ENCODE measurements around the gene ECT2L. TPM values are rescaled to one million over a fixed set of nuclear protein-coding genes. Genes with fewer than 3 reads are reported as not detected.
A peak's percentile ranks its signal among the peaks of the same experiment; 100 is the strongest.

ECT2L gene
- total RNA-seq, 5 donors from 2014 or later (not counting 1 experiment from before 2014, with no cell fraction given), result 0.06 TPM; not detected in 3

DNA sequence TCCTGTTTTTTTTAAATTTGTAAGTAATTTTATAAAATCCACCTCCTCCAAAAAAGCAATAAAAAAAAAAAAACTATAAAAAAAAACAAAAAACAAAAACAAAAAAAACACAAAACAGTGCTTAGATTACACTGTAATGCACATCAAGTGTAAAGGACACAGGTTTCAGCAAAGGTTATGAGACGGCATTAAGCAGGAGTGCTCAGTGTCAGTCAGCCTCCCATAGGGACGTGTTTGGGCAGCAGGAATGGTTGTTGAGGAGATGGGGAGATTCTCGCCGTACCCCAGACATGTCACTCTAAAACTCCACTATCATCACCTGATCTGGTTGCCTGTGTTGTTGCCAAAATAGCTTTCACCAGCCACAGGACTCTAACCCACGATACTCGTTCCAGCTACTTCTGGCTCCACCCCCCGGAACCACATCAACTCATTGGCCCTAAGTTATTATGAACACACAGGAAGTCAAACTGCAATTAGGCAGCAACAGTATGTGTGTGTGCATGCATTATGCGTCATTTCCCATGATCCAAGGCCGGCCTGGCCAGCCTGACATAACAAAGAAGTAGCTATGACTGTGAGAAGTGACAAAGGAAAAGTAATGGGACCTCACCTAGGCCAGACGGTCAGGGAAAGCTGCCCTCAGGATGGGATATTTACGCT is 28.7 kb downstream of the ECT2L start:
- Histone ChIP-seq H3K27me3 (replicated peaks in 1 of 2; ENCODE audit: control insufficient read depth in 2 of 2, extremely low read depth in 1 of 2, insufficient read depth in 2 of 2, low read length in 1 of 2) (no peaks in the 10 kb centered on the region), H3K27ac (ENCODE audit: low read length) (no peak overlapping the region), H3K4me1 (ENCODE audit: control insufficient read depth in 1 of 2, extremely low read depth in 1 of 2, insufficient read depth in 2 of 2, low read length in 2 of 2) (peaks cover 0 to 6% of the 10 kb centered on the region in 2 experiments), H3K9me3 (no peaks in the 10 kb centered on the region), H3K36me3 (ENCODE audit: control insufficient read depth in 2 of 2, extremely low read depth in 1 of 2, insufficient read depth in 1 of 2, low read length in 1 of 2) (no peaks in the 10 kb centered on the region), H3K4me3 (ENCODE audit: control insufficient read depth in 1 of 2, extremely low read depth in 1 of 2, low read length in 1 of 2) (no peak overlapping the region)
- Mint-ChIP-seq H3K27me3 (no peaks in the 10 kb centered on the region), H3K27ac (no peak overlapping the region), H3K36me3 (no peaks in the 10 kb centered on the region), H3K9me3 (no peaks in the 10 kb centered on the region), H3K4me3 (no peak overlapping the region), H3K4me1 (peaks cover 0 to 7% (median 5%) of the 10 kb centered on the region in 3 donors)
- ATAC-seq (replicated peaks in 1 of 4), result peak in 3 of 4 experiments; percentile 50 to 81 (median 58)
- 70% methylated on average over 4 of the region's 11 CpGs for WGBS (ENCODE audit: insufficient coverage)
- peak in 29 of 35 experiments; percentile 1 to 45 (median 10) for DNase-seq
- ChIA-PET POLR2A (no interaction called here), CTCF (no interaction called here)

DNA sequence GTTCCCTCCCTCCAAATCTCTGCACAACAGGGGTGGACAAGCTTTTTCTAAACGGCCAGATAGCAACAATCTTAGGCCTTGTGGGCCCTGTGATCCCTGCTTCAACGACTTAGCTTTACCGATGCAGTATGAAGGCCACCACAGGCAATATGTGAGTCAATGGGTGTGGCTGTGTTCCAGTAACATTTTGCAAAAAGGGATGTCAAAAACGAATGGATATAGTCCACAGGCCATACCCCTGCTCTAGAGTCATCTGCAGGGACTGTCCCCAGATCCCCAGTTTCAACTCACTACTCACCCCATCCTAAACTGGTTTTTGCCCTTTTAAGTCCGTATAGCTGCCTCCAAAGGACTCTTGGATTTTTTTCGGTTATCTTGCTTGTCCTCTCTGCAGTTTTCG is 34.4 kb downstream of the ECT2L start:
- no peak overlapping the region for H3K4me3 Mint-ChIP-seq
- H3K27ac ChIP-seq (ENCODE audit: low read length), result no peak overlapping the region
- ChIA-PET CTCF (no interaction called here), POLR2A (no interaction called here)
- no peaks in the 10 kb centered on the region for H3K27me3 Mint-ChIP-seq
- no peaks in the 10 kb centered on the region for H3K4me1 Mint-ChIP-seq
- no peak overlapping the region for H3K27ac Mint-ChIP-seq
- H3K27me3 ChIP-seq (replicated peaks in 1 of 2; ENCODE audit: control insufficient read depth in 2 of 2, extremely low read depth in 1 of 2, insufficient read depth in 2 of 2, low read length in 1 of 2), result no peaks in the 10 kb centered on the region
- no peaks in the 10 kb centered on the region for H3K9me3 ChIP-seq
- 71% methylated on average over 6 of the region's 7 CpGs for WGBS (ENCODE audit: insufficient coverage)
- no peaks in the 10 kb centered on the region for H3K4me1 ChIP-seq (ENCODE audit: control insufficient read depth in 1 of 2, extremely low read depth in 1 of 2, insufficient read depth in 2 of 2, low read length in 2 of 2)
- H3K9me3 Mint-ChIP-seq, result no peaks in the 10 kb centered on the region
- ATAC-seq (replicated peaks in 1 of 4), result no peak
- no peak overlapping the region for H3K4me3 ChIP-seq (ENCODE audit: control insufficient read depth in 1 of 2, extremely low read depth in 1 of 2, low read length in 1 of 2)
- H3K36me3 ChIP-seq (ENCODE audit: control insufficient read depth in 2 of 2, extremely low read depth in 1 of 2, insufficient read depth in 1 of 2, low read length in 1 of 2), result no peaks in the 10 kb centered on the region
- DNase-seq, result no peak
- H3K36me3 Mint-ChIP-seq, result no peaks in the 10 kb centered on the region

DNA sequence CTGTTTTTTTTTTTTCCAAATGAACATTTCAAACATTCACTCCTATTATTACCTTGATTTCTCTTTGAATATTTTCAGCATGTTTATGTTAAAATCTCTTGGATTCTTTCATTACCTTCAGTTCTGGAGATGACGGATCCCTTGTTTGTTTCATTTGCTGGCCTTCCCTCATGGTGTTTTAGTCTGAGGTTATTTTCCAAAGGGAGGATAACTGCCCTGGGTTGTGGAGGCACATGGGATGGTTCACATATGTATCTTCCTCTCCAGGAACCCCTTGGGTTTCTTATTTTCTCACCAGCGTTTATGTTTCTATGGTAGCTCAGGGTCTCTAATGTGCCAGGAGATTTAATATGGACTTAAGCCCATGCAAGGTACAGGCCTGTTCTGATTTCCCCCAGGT is 36.3 kb downstream of the ECT2L start:
- Mint-ChIP-seq H3K4me1 (no peaks in the 10 kb centered on the region), H3K4me3 (no peak overlapping the region), H3K27ac (no peak overlapping the region), H3K27me3 (no peaks in the 10 kb centered on the region), H3K9me3 (no peaks in the 10 kb centered on the region), H3K36me3 (no peaks in the 10 kb centered on the region)
- Histone ChIP-seq H3K36me3 (ENCODE audit: control insufficient read depth in 2 of 2, extremely low read depth in 1 of 2, insufficient read depth in 1 of 2, low read length in 1 of 2) (no peaks in the 10 kb centered on the region), H3K4me3 (ENCODE audit: control insufficient read depth in 1 of 2, extremely low read depth in 1 of 2, low read length in 1 of 2) (no peak overlapping the region), H3K27me3 (replicated peaks in 1 of 2; ENCODE audit: control insufficient read depth in 2 of 2, extremely low read depth in 1 of 2, insufficient read depth in 2 of 2, low read length in 1 of 2) (no peaks in the 10 kb centered on the region), H3K9me3 (no peaks in the 10 kb centered on the region), H3K4me1 (ENCODE audit: control insufficient read depth in 1 of 2, extremely low read depth in 1 of 2, insufficient read depth in 2 of 2, low read length in 2 of 2) (no peaks in the 10 kb centered on the region), H3K27ac (ENCODE audit: low read length) (no peak overlapping the region)
- ChIA-PET POLR2A (no interaction called here), CTCF (no interaction called here)
- no peak for DNase-seq
- ATAC-seq (replicated peaks in 1 of 4), result no peak
- WGBS (ENCODE audit: insufficient coverage), result no CpG with 5 or more reads among the region's 2 CpGs

DNA sequence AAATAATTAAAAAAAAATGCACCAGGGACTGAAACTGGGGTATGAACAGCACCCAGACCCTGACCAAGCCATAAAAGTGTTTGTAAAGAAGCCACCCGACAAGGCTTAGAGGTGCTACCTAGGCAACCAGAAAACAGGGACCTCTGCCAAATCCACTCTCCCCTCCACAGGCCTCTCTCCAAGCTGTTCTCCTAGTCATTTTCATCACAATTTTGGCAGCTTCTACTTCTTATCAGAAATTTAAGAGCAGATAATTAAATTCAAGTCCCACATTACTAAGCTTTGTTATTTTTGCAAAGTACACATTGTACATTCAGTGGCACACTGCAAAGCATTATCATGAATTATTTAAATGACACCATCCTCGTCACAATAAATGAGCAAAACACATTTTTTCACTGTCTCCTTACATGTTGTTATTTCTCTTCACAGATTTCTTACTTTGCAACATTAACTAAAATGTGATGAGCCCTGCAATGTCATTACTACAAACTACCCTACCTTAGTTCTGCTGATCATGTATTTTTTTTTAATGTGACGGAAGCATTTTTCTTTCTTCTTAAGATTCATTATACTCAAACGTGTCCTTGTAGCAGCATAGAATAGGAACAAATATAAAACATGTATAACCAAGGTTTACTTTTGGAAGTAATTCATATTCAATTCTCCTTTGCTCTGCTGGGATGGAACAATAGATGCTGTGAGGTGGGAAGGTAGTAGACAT is 38.1 kb downstream of the ECT2L start:
- DNase-seq, result no peak
- H3K4me1 Mint-ChIP-seq, result no peaks in the 10 kb centered on the region
- ChIA-PET POLR2A (no interaction called here), CTCF (no interaction called here)
- Histone ChIP-seq H3K27me3 (replicated peaks in 1 of 2; ENCODE audit: control insufficient read depth in 2 of 2, extremely low read depth in 1 of 2, insufficient read depth in 2 of 2, low read length in 1 of 2) (no peaks in the 10 kb centered on the region), H3K4me1 (ENCODE audit: control insufficient read depth in 1 of 2, extremely low read depth in 1 of 2, insufficient read depth in 2 of 2, low read length in 2 of 2) (no peaks in the 10 kb centered on the region), H3K27ac (ENCODE audit: low read length) (no peak overlapping the region), H3K4me3 (ENCODE audit: control insufficient read depth in 1 of 2, extremely low read depth in 1 of 2, low read length in 1 of 2) (no peak overlapping the region), H3K9me3 (no peaks in the 10 kb centered on the region), H3K36me3 (ENCODE audit: control insufficient read depth in 2 of 2, extremely low read depth in 1 of 2, insufficient read depth in 1 of 2, low read length in 1 of 2) (no peaks in the 10 kb centered on the region)
- H3K27ac Mint-ChIP-seq, result no peak overlapping the region
- H3K36me3 Mint-ChIP-seq, result no peaks in the 10 kb centered on the region
- no peaks in the 10 kb centered on the region for H3K9me3 Mint-ChIP-seq
- WGBS (ENCODE audit: insufficient coverage), result 90% methylated on average over 2 of the region's 4 CpGs
- H3K4me3 Mint-ChIP-seq, result no peak overlapping the region
- no peaks in the 10 kb centered on the region for H3K27me3 Mint-ChIP-seq
- no peak for ATAC-seq (replicated peaks in 1 of 4)

DNA sequence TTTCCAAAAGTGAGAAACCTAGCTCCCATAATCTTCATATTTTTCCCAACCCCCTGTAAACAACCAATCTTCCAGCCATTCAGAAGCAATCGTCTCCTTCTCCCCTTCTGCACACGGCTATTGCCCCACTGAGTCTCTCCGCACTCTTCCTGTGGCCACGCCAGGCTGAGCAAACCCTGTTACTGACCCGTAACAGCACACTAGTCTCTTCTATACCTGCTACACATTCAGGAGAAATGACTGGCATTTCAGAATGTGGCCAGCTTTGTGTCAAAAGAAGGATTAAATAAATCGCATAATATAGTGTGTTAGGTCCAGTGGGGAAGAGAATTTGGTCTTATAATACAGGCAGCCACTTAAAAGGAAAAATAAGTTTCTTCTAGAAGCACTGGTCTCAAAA is 41.4 kb downstream of the ECT2L start:
- POLR2A ChIA-PET, result no interaction called here
- no peaks in the 10 kb centered on the region for H3K36me3 Mint-ChIP-seq
- H3K27me3 Mint-ChIP-seq, result no peaks in the 10 kb centered on the region
- WGBS (ENCODE audit: insufficient coverage), result 90% methylated on average over 3 of the region's 6 CpGs
- DNase-seq (no peak), ATAC-seq (replicated peaks in 1 of 4) (no peak)
- no peaks in the 10 kb centered on the region for H3K4me1 Mint-ChIP-seq
- H3K36me3 ChIP-seq (ENCODE audit: control insufficient read depth in 2 of 2, extremely low read depth in 1 of 2, insufficient read depth in 1 of 2, low read length in 1 of 2), result no peaks in the 10 kb centered on the region
- no peak overlapping the region for H3K4me3 ChIP-seq (ENCODE audit: control insufficient read depth in 1 of 2, extremely low read depth in 1 of 2, low read length in 1 of 2)
- no peak overlapping the region for H3K27ac Mint-ChIP-seq
- H3K27me3 ChIP-seq (replicated peaks in 1 of 2; ENCODE audit: control insufficient read depth in 2 of 2, extremely low read depth in 1 of 2, insufficient read depth in 2 of 2, low read length in 1 of 2), result no peaks in the 10 kb centered on the region
- H3K9me3 ChIP-seq, result no peaks in the 10 kb centered on the region
- H3K27ac ChIP-seq (ENCODE audit: low read length), result no peak overlapping the region
- H3K4me1 ChIP-seq (ENCODE audit: control insufficient read depth in 1 of 2, extremely low read depth in 1 of 2, insufficient read depth in 2 of 2, low read length in 2 of 2), result no peaks in the 10 kb centered on the region
- no peak overlapping the region for H3K4me3 Mint-ChIP-seq
- CTCF ChIA-PET, result no interaction called here
- peaks cover 0 to 4% (median 0%) of the 10 kb centered on the region in 3 donors for H3K9me3 Mint-ChIP-seq

DNA sequence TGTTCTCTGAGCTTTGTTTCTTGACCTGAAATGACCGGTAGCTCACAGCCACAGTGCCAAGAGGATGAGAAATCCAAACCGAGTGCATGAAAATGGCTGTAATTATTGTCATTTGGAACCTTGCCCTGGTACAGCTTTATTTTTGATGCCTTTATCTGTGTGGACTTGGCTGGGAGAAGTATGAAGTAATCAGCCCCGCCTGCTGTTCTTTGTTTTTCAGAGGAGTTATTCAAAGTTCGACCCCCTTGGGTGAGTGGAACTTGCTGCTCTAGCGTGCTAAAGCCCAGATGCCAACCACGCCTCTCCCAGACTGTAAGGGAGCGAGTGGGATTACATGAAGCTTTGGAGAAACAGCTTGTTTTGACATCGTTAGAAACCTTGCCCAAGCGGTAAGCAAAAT is 48.3 kb downstream of the ECT2L start:
- Mint-ChIP-seq H3K27ac (no peak overlapping the region), H3K9me3 (peaks cover 0 to 4% (median 0%) of the 10 kb centered on the region in 3 donors), H3K4me3 (no peak overlapping the region), H3K4me1 (no peaks in the 10 kb centered on the region), H3K36me3 (no peaks in the 10 kb centered on the region), H3K27me3 (no peaks in the 10 kb centered on the region)
- 83% methylated on average over 6 of the region's 9 CpGs for WGBS (ENCODE audit: insufficient coverage)
- Histone ChIP-seq H3K36me3 (ENCODE audit: control insufficient read depth in 2 of 2, extremely low read depth in 1 of 2, insufficient read depth in 1 of 2, low read length in 1 of 2) (no peaks in the 10 kb centered on the region), H3K4me3 (ENCODE audit: control insufficient read depth in 1 of 2, extremely low read depth in 1 of 2, low read length in 1 of 2) (no peak overlapping the region), H3K27me3 (replicated peaks in 1 of 2; ENCODE audit: control insufficient read depth in 2 of 2, extremely low read depth in 1 of 2, insufficient read depth in 2 of 2, low read length in 1 of 2) (no peaks in the 10 kb centered on the region), H3K4me1 (ENCODE audit: control insufficient read depth in 1 of 2, extremely low read depth in 1 of 2, insufficient read depth in 2 of 2, low read length in 2 of 2) (no peaks in the 10 kb centered on the region), H3K27ac (ENCODE audit: low read length) (no peak overlapping the region), H3K9me3 (no peaks in the 10 kb centered on the region)
- DNase-seq (no peak), ATAC-seq (replicated peaks in 1 of 4) (no peak)
- POLR2A ChIA-PET, result no interaction called here
- CTCF ChIA-PET, result no interaction called here
